ENCODE results near the gene LRP2.

LRP2 gene

GRCh38 chr2:169343202-169343601, 19.1 kb downstream of the LRP2 start:
- no peak overlapping the region for H2AFZ ChIP-seq
- no peaks in the 10 kb centered on the region for H3K27me3 ChIP-seq (ENCODE audit: control insufficient read depth, insufficient read depth, low read length)
- H3K9ac ChIP-seq = no peak overlapping the region
- no peaks in the 10 kb centered on the region for H3K4me1 ChIP-seq
- no peaks in the 10 kb centered on the region for H3K9me3 ChIP-seq (ENCODE audit: control insufficient read depth, low read length)
- H3K79me2 ChIP-seq = no peaks in the 10 kb centered on the region
- H3K4me2 ChIP-seq (ENCODE audit: low read length) = no peak overlapping the region
- no peak overlapping the region for H3K4me3 ChIP-seq (ENCODE audit: low read depth, low read length)
- TF ChIP-seq CTCF (IDR thresholded peaks at IDR 0.05) = no peak
- H3K27ac ChIP-seq = no peak overlapping the region
- H3K36me3 ChIP-seq (ENCODE audit: control insufficient read depth, insufficient read depth, low read length) = no peaks in the 10 kb centered on the region

- no peak overlapping the region for H3K9ac ChIP-seq
- no peaks in the 10 kb centered on the region for H3K4me1 ChIP-seq
- H3K9me3 ChIP-seq (ENCODE audit: control insufficient read depth, low read length) = no peaks in the 10 kb centered on the region
- H3K36me3 ChIP-seq (ENCODE audit: control insufficient read depth, insufficient read depth, low read length) = no peaks in the 10 kb centered on the region
- TF ChIP-seq CTCF (IDR thresholded peaks at IDR 0.05) = no peak
- H3K27me3 ChIP-seq (ENCODE audit: control insufficient read depth, insufficient read depth, low read length) = no peaks in the 10 kb centered on the region
- H3K4me2 ChIP-seq (ENCODE audit: low read length) = no peak overlapping the region
- H2AFZ ChIP-seq = no peak overlapping the region
- no peaks in the 10 kb centered on the region for H3K79me2 ChIP-seq
- H3K4me3 ChIP-seq (ENCODE audit: low read depth, low read length) = no peak overlapping the region
- H3K27ac ChIP-seq = no peak overlapping the region
These were observed 22.7 kb downstream of the LRP2 start for GRCh38 chr2:169339657-169340056.

- no peak overlapping the region for H3K27ac ChIP-seq
- H3K27me3 ChIP-seq (ENCODE audit: control insufficient read depth, insufficient read depth, low read length) = no peaks in the 10 kb centered on the region
- H3K36me3 ChIP-seq (ENCODE audit: control insufficient read depth, insufficient read depth, low read length) = no peaks in the 10 kb centered on the region
- H3K9ac ChIP-seq = no peak overlapping the region
- H3K4me3 ChIP-seq (ENCODE audit: low read depth, low read length) = no peak overlapping the region
- no peaks in the 10 kb centered on the region for H3K4me1 ChIP-seq
- H2AFZ ChIP-seq = no peak overlapping the region
- H3K9me3 ChIP-seq (ENCODE audit: control insufficient read depth, low read length) = no peaks in the 10 kb centered on the region
- H3K79me2 ChIP-seq = no peaks in the 10 kb centered on the region
- H3K4me2 ChIP-seq (ENCODE audit: low read length) = no peak overlapping the region
- no peak for TF ChIP-seq CTCF (IDR thresholded peaks at IDR 0.05)
These were observed 25.6 kb downstream of the LRP2 start for GRCh38 chr2:169336695-169337094.

- no peaks in the 10 kb centered on the region for H3K79me2 ChIP-seq
- no peak overlapping the region for H3K4me2 ChIP-seq (ENCODE audit: low read length)
- no peak overlapping the region for H3K27ac ChIP-seq
- no peaks in the 10 kb centered on the region for H3K4me1 ChIP-seq
- no peaks in the 10 kb centered on the region for H3K27me3 ChIP-seq (ENCODE audit: control insufficient read depth, insufficient read depth, low read length)
- no peak overlapping the region for H2AFZ ChIP-seq
- no peaks in the 10 kb centered on the region for H3K9me3 ChIP-seq (ENCODE audit: control insufficient read depth, low read length)
- no peak overlapping the region for H3K9ac ChIP-seq
- no peaks in the 10 kb centered on the region for H3K36me3 ChIP-seq (ENCODE audit: control insufficient read depth, insufficient read depth, low read length)
- TF ChIP-seq CTCF (IDR thresholded peaks at IDR 0.05) = no peak
- no peak overlapping the region for H3K4me3 ChIP-seq (ENCODE audit: low read depth, low read length)
These were observed 31.7 kb downstream of the LRP2 start for GRCh38 chr2:169330555-169331198.
